ENCODE data around the gene DTWD2.

DTWD2 gene

DNA sequence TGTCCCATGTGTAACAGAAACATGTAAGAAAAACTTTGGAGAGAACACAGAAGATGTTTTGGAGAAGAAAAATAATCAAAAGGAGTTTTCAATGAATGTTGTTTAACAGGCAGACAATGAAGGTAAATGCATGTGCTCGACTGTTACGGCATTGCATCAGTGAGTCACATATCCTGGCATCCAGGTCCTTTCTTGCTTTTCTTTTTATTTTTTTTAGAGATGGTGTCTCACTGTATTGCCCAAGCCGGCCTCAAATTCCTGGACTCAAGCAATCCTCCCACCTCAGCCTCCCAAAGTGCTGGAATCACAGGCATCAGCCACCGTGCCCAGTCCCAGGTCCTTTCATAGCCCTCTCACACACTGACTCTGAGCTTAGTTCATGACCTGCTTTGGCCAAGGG lies 181.8 kb downstream of the DTWD2 start:
- no peak overlapping the region for H3K14ac ChIP-seq (ENCODE audit: low read length)
- no peak overlapping the region for H3K23ac ChIP-seq (ENCODE audit: low read depth, low read length, poor library complexity)
- H3K9ac ChIP-seq (ENCODE audit: low read depth, low read length, poor library complexity) = no peak overlapping the region
- H2BK120ac ChIP-seq (ENCODE audit: low read depth, low read length) = no peak overlapping the region
- no peak overlapping the region for H3K4ac ChIP-seq (ENCODE audit: low read length)
- no peak overlapping the region for H4K8ac ChIP-seq (ENCODE audit: low read depth, low read length)
- no peaks in the 10 kb centered on the region for H3K4me1 ChIP-seq (ENCODE audit: control insufficient read depth in 2 of 2, insufficient read depth in 1 of 2, low read depth in 1 of 2, low read length in 2 of 2)
- no peaks in the 10 kb centered on the region for H3K79me1 ChIP-seq (ENCODE audit: low read depth, low read length)
- WGBS, 2 donors (ENCODE audit: extremely low coverage in 2 of 2, insufficient read length in 2 of 2, insufficient replicate concordance in 1 of 2) = no CpG with 5 or more reads among the region's 4 CpGs
- DNase-seq (ENCODE audit: low spot score) = no peak
- no peak overlapping the region for H2BK12ac ChIP-seq (ENCODE audit: low read length)
- no peak overlapping the region for H2BK5ac ChIP-seq (ENCODE audit: low read length)
- H2BK15ac ChIP-seq (ENCODE audit: low read length) = no peak overlapping the region
- no peak overlapping the region for H4K91ac ChIP-seq (ENCODE audit: low read depth, low read length, poor library complexity)
- no peak overlapping the region for H3K4me3 ChIP-seq (ENCODE audit: low read length in 2 of 2)
- no peaks in the 10 kb centered on the region for H3K36me3 ChIP-seq (replicated peaks in 1 of 2; ENCODE audit: control insufficient read depth in 2 of 2, insufficient read depth in 2 of 2, low read length in 2 of 2)
- H2AFZ ChIP-seq (ENCODE audit: low read length) = no peak overlapping the region
- H3K27me3 ChIP-seq (ENCODE audit: control insufficient read depth in 3 of 3, insufficient read depth in 3 of 3, low read depth in 1 of 3, low read length in 3 of 3) = no peaks in the 10 kb centered on the region
- H3K18ac ChIP-seq (ENCODE audit: low read length) = no peak overlapping the region
- peaks cover 2 to 6% of the 10 kb centered on the region in 2 donors for H3K9me3 ChIP-seq (replicated peaks in 1 of 2; ENCODE audit: control insufficient read depth in 2 of 2, insufficient read depth in 1 of 2, low read depth in 1 of 2, low read length in 2 of 2)
- no peak overlapping the region for H2AK5ac ChIP-seq (ENCODE audit: low read depth, low read length)
- no peak overlapping the region for H3K27ac ChIP-seq (replicated peaks; ENCODE audit: low read length)
- no peak overlapping the region for H3K4me2 ChIP-seq (ENCODE audit: insufficient read depth, low read length, poor library complexity, severe bottlenecking)

DNA sequence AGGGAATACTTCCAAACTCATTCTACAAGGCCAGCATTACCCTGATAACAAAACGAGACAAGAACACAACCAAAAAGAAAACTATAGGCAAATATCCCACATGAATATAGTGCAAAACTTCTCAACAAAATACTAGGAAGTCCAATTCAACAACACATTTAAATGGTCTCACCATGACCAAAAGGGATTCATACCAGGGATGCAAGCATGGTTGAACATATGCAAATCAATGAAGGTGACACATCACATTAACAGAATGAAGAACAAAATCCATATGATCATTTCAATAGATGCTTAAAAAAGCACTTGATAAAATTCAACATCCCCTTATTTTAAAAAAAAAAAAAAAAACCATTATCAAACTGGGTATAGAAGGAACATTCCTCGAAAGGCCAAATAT lies 186.0 kb downstream of the DTWD2 start:
- H3K27me3 ChIP-seq (ENCODE audit: control insufficient read depth in 3 of 3, insufficient read depth in 3 of 3, low read depth in 1 of 3, low read length in 3 of 3) = no peaks in the 10 kb centered on the region
- H3K18ac ChIP-seq (ENCODE audit: low read length) = no peak overlapping the region
- no peak overlapping the region for H3K9ac ChIP-seq (ENCODE audit: low read depth, low read length, poor library complexity)
- no peak overlapping the region for H2BK15ac ChIP-seq (ENCODE audit: low read length)
- no peak overlapping the region for H3K23ac ChIP-seq (ENCODE audit: low read depth, low read length, poor library complexity)
- no peak overlapping the region for H4K8ac ChIP-seq (ENCODE audit: low read depth, low read length)
- no peak overlapping the region for H3K4ac ChIP-seq (ENCODE audit: low read length)
- no peak overlapping the region for H2BK120ac ChIP-seq (ENCODE audit: low read depth, low read length)
- H3K9me3 ChIP-seq (replicated peaks in 1 of 2; ENCODE audit: control insufficient read depth in 2 of 2, insufficient read depth in 1 of 2, low read depth in 1 of 2, low read length in 2 of 2) = no peaks in the 10 kb centered on the region
- no peak overlapping the region for H2BK12ac ChIP-seq (ENCODE audit: low read length)
- H3K27ac ChIP-seq (replicated peaks; ENCODE audit: low read length) = no peak overlapping the region
- H3K4me1 ChIP-seq (ENCODE audit: control insufficient read depth in 2 of 2, insufficient read depth in 1 of 2, low read depth in 1 of 2, low read length in 2 of 2) = no peaks in the 10 kb centered on the region
- no peaks in the 10 kb centered on the region for H3K79me1 ChIP-seq (ENCODE audit: low read depth, low read length)
- H3K14ac ChIP-seq (ENCODE audit: low read length) = no peak overlapping the region
- no peak for DNase-seq (ENCODE audit: low spot score)
- H2AK5ac ChIP-seq (ENCODE audit: low read depth, low read length) = no peak overlapping the region
- H3K4me2 ChIP-seq (ENCODE audit: insufficient read depth, low read length, poor library complexity, severe bottlenecking) = no peak overlapping the region
- no peak overlapping the region for H3K4me3 ChIP-seq (ENCODE audit: low read length in 2 of 2)
- no peak overlapping the region for H2AFZ ChIP-seq (ENCODE audit: low read length)
- no peak overlapping the region for H2BK5ac ChIP-seq (ENCODE audit: low read length)
- no peak overlapping the region for H4K91ac ChIP-seq (ENCODE audit: low read depth, low read length, poor library complexity)
- no peaks in the 10 kb centered on the region for H3K36me3 ChIP-seq (replicated peaks in 1 of 2; ENCODE audit: control insufficient read depth in 2 of 2, insufficient read depth in 2 of 2, low read length in 2 of 2)
- no CpG with 5 or more reads among the region's 2 CpGs for WGBS, 2 donors (ENCODE audit: extremely low coverage in 2 of 2, insufficient read length in 2 of 2, insufficient replicate concordance in 1 of 2)

DNA sequence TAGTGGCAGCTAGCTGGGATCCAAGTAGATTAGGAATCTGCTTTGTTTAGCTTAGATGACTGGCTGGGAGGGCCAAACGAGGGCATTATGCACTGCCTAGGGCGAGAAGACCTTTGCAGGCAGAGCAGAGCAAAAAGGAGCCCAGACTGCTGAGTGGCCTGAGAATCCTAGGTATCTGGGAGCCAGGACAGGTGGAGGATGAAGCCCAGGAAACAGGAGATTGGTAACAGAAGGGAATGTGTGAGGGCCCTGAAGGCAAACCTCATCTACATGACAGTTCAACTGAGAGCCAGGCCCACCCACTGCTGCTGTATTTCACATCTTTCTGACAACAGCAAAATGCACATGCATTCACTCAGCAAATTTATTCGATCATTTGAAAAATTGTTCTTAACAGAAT lies 192.3 kb downstream of the DTWD2 start:
- H3K9ac ChIP-seq (ENCODE audit: low read depth, low read length, poor library complexity) = no peak overlapping the region
- H2BK12ac ChIP-seq (ENCODE audit: low read length) = no peak overlapping the region
- no peak overlapping the region for H2AK5ac ChIP-seq (ENCODE audit: low read depth, low read length)
- H3K4me2 ChIP-seq (ENCODE audit: insufficient read depth, low read length, poor library complexity, severe bottlenecking) = no peak overlapping the region
- H3K14ac ChIP-seq (ENCODE audit: low read length) = no peak overlapping the region
- H3K4me3 ChIP-seq (ENCODE audit: low read length in 2 of 2) = no peak overlapping the region
- H3K27me3 ChIP-seq (ENCODE audit: control insufficient read depth in 3 of 3, insufficient read depth in 3 of 3, low read depth in 1 of 3, low read length in 3 of 3) = peaks cover 0 to 3% (median 0%) of the 10 kb centered on the region in 3 experiments
- no peak overlapping the region for H3K27ac ChIP-seq (replicated peaks; ENCODE audit: low read length)
- peaks cover 0 to 1% of the 10 kb centered on the region in 2 donors for H3K4me1 ChIP-seq (ENCODE audit: control insufficient read depth in 2 of 2, insufficient read depth in 1 of 2, low read depth in 1 of 2, low read length in 2 of 2)
- no peak for DNase-seq (ENCODE audit: low spot score)
- no peak overlapping the region for H3K23ac ChIP-seq (ENCODE audit: low read depth, low read length, poor library complexity)
- H3K9me3 ChIP-seq (replicated peaks in 1 of 2; ENCODE audit: control insufficient read depth in 2 of 2, insufficient read depth in 1 of 2, low read depth in 1 of 2, low read length in 2 of 2) = no peaks in the 10 kb centered on the region
- WGBS, 2 donors (ENCODE audit: extremely low coverage in 2 of 2, insufficient read length in 2 of 2, insufficient replicate concordance in 1 of 2) = no CpG with 5 or more reads among the region's 3 CpGs
- no peak overlapping the region for H2AFZ ChIP-seq (ENCODE audit: low read length)
- no peak overlapping the region for H2BK5ac ChIP-seq (ENCODE audit: low read length)
- H2BK15ac ChIP-seq (ENCODE audit: low read length) = no peak overlapping the region
- H3K36me3 ChIP-seq (replicated peaks in 1 of 2; ENCODE audit: control insufficient read depth in 2 of 2, insufficient read depth in 2 of 2, low read length in 2 of 2) = no peaks in the 10 kb centered on the region
- H3K4ac ChIP-seq (ENCODE audit: low read length) = no peak overlapping the region
- no peaks in the 10 kb centered on the region for H3K79me1 ChIP-seq (ENCODE audit: low read depth, low read length)
- no peak overlapping the region for H2BK120ac ChIP-seq (ENCODE audit: low read depth, low read length)
- no peak overlapping the region for H4K91ac ChIP-seq (ENCODE audit: low read depth, low read length, poor library complexity)
- H4K8ac ChIP-seq (ENCODE audit: low read depth, low read length) = no peak overlapping the region
- H3K18ac ChIP-seq (ENCODE audit: low read length) = no peak overlapping the region

DNA sequence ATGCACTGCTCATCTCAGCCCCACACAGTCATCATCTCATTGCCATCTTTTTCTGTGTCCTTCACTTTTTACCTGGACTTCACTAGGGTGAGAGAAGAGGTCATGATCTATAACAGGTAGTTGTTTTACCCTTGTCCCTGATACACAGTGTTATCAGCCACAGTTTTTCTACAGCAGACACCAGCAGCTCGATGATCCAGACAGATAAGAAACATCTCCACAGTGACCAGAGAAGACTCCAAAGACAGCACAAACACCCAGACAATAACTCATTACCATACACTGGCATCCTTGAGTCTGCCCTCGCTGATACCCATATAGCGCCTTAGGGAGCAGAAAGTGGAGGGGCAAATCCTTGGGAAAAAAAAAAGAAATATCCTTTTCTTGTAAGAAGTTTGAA lies 194.1 kb downstream of the DTWD2 start:
- H3K79me1 ChIP-seq (ENCODE audit: low read depth, low read length) = no peaks in the 10 kb centered on the region
- H3K4ac ChIP-seq (ENCODE audit: low read length) = no peak overlapping the region
- no peak overlapping the region for H3K9ac ChIP-seq (ENCODE audit: low read depth, low read length, poor library complexity)
- H3K4me1 ChIP-seq (ENCODE audit: control insufficient read depth in 2 of 2, insufficient read depth in 1 of 2, low read depth in 1 of 2, low read length in 2 of 2) = peaks cover 0 to 1% of the 10 kb centered on the region in 2 donors
- H3K4me2 ChIP-seq (ENCODE audit: insufficient read depth, low read length, poor library complexity, severe bottlenecking) = no peak overlapping the region
- H3K27me3 ChIP-seq (ENCODE audit: control insufficient read depth in 3 of 3, insufficient read depth in 3 of 3, low read depth in 1 of 3, low read length in 3 of 3) = peaks cover 0 to 3% (median 0%) of the 10 kb centered on the region in 3 experiments
- no peaks in the 10 kb centered on the region for H3K36me3 ChIP-seq (replicated peaks in 1 of 2; ENCODE audit: control insufficient read depth in 2 of 2, insufficient read depth in 2 of 2, low read length in 2 of 2)
- DNase-seq (ENCODE audit: low spot score) = no peak
- H3K18ac ChIP-seq (ENCODE audit: low read length) = no peak overlapping the region
- H3K9me3 ChIP-seq (replicated peaks in 1 of 2; ENCODE audit: control insufficient read depth in 2 of 2, insufficient read depth in 1 of 2, low read depth in 1 of 2, low read length in 2 of 2) = no peaks in the 10 kb centered on the region
- no peak overlapping the region for H2BK120ac ChIP-seq (ENCODE audit: low read depth, low read length)
- H2BK12ac ChIP-seq (ENCODE audit: low read length) = no peak overlapping the region
- no peak overlapping the region for H2AFZ ChIP-seq (ENCODE audit: low read length)
- no peak overlapping the region for H4K8ac ChIP-seq (ENCODE audit: low read depth, low read length)
- H4K91ac ChIP-seq (ENCODE audit: low read depth, low read length, poor library complexity) = no peak overlapping the region
- no peak overlapping the region for H3K14ac ChIP-seq (ENCODE audit: low read length)
- H3K23ac ChIP-seq (ENCODE audit: low read depth, low read length, poor library complexity) = no peak overlapping the region
- H2BK15ac ChIP-seq (ENCODE audit: low read length) = no peak overlapping the region
- H2AK5ac ChIP-seq (ENCODE audit: low read depth, low read length) = no peak overlapping the region
- no peak overlapping the region for H2BK5ac ChIP-seq (ENCODE audit: low read length)
- H3K27ac ChIP-seq (replicated peaks; ENCODE audit: low read length) = no peak overlapping the region
- no peak overlapping the region for H3K4me3 ChIP-seq (ENCODE audit: low read length in 2 of 2)
- WGBS, 2 donors (ENCODE audit: extremely low coverage in 2 of 2, insufficient read length in 2 of 2, insufficient replicate concordance in 1 of 2) = no CpG with 5 or more reads among the region's 3 CpGs

All from neuronal stem cell (in vitro differentiated cells).